HCT116 (cell line): Measurements from ENCODE around the gene TNFRSF19.

Source experiments
- ATF3 ChIP-seq: IDR thresholded peaks from 2 replicates; pipeline ENCODE4 v1.6.1; 2012
- CEBPB ChIP-seq: IDR thresholded peaks from 2 replicates; pipeline ENCODE4 v1.6.1; 2012; ENCODE audit warnings: low read depth
- CTCF ChIP-seq, 3 experiments: fragments of 200-600 bp in 1 of 3; sonication (generic) in 1 of 3; IDR thresholded peaks in 2 of 3; conservative IDR thresholded peaks in 1 of 3; 2 replicates each; pipeline ENCODE4 v1.5.1; 2012 to 2017; ENCODE audit warnings: low read depth in 2 of 3, low read length in 2 of 3, antibody characterized with exemption in 1 of 3, borderline replicate concordance in 1 of 3, control low read depth in 1 of 3, mild to moderate bottlenecking in 1 of 3, mixed read lengths in 1 of 3, mixed run types in 1 of 3, moderate library complexity in 1 of 3; ENCODE audit not compliant: insufficient read depth in 1 of 3
- EZH2 ChIP-seq: fragments of 200-600 bp; sonication (generic); IDR thresholded peaks from 2 replicates; pipeline ENCODE4 v1.6.1; 2017; ENCODE audit warnings: antibody characterized with exemption, mixed run types
- EZH2phosphoT487 ChIP-seq: fragments of 200-600 bp; IDR thresholded peaks from 2 replicates; pipeline ENCODE4 v1.6.1; 2018; ENCODE audit warnings: antibody characterized with exemption, borderline replicate concordance
- JUND ChIP-seq: IDR thresholded peaks from 2 replicates; pipeline ENCODE4 v1.6.1; 2012
- MAX ChIP-seq: IDR thresholded peaks from 2 replicates; pipeline ENCODE4 v1.6.1; 2012
- POLR2A ChIP-seq: IDR thresholded peaks from 2 replicates; pipeline ENCODE4 v1.7.0; 2011; ENCODE audit warnings: borderline replicate concordance; ENCODE audit not compliant: insufficient read depth, insufficient read length; ENCODE audit errors: extremely low read depth
- TCF7L2 ChIP-seq: IDR thresholded peaks from 2 replicates; pipeline ENCODE4 v1.7.0; 2011; ENCODE audit warnings: borderline replicate concordance, inconsistent platforms; ENCODE audit not compliant: insufficient read depth, insufficient read length; ENCODE audit errors: extremely low read depth
- ZFX ChIP-seq: fragments of 450-650 bp; IDR thresholded peaks from 2 replicates; pipeline ENCODE4 v1.6.1; 2017

GRCh38 chr13:23703246-23703860 is 133.1 kb downstream of the TNFRSF19 start:
- TF ChIP-seq CTCF (IDR thresholded peaks at IDR 0.05 in 2 of 3, conservative IDR thresholded peaks at IDR 0.05 in 1 of 3; ENCODE audit: borderline replicate concordance in 1 of 3, insufficient read depth in 1 of 3, low read depth in 2 of 3, low read length in 2 of 3) (no peak), POLR2A (no peak), ATF3 (no peak), ZFX (no peak), EZH2 (no peak), EZH2phosphoT487 (no peak), MAX (no peak), CEBPB (no peak), TCF7L2 (no peak), JUND (no peak)
